Stimulated activated CD8-positive, alpha-beta memory T cell treated with anti-CD3 and anti-CD28 coated beads, Interleukin-7, amount 100 ng/mL, for 48 hours (primary cell): ENCODE measurements around the gene SLC1A2.
A peak's percentile ranks its signal among the peaks of the same experiment; 100 is the strongest.

Experiments
- DNase-seq, 2 donors: peaks; one replicate each; pipeline ENCODE4 v3.0.0-alpha.2; 2020; ENCODE audit warnings: low read depth in 1 of 2; ENCODE audit errors: extremely low read depth in 1 of 2

SLC1A2 gene

GRCh38 chr11:35352077-35352888, 67.1 kb downstream of the SLC1A2 start:
- no peak for DNase-seq

- DNase-seq, result no peak
These were observed 69.5 kb downstream of the SLC1A2 start for GRCh38 chr11:35349897-35350296.

GRCh38 chr11:35348898-35349687, 70.3 kb downstream of the SLC1A2 start:
- DNase-seq, result no peak

GRCh38 chr11:35347921-35348331, 71.4 kb downstream of the SLC1A2 start:
- DNase-seq, result no peak

- DNase-seq, result no peak
These were observed 72.0 kb downstream of the SLC1A2 start for GRCh38 chr11:35347173-35347878.

- DNase-seq, result no peak
These were observed 72.7 kb downstream of the SLC1A2 start for GRCh38 chr11:35346472-35347156.

- DNase-seq, result no peak
These were observed 74.4 kb downstream of the SLC1A2 start for GRCh38 chr11:35344681-35345574.

- peak; percentile 9 to 32 for DNase-seq
These were observed 76.2 kb downstream of the SLC1A2 start for GRCh38 chr11:35343033-35343598.

- no peak for DNase-seq
These were observed 78.6 kb downstream of the SLC1A2 start for GRCh38 chr11:35340715-35341114.

GRCh38 chr11:35340071-35340470, 79.3 kb downstream of the SLC1A2 start:
- DNase-seq, result no peak

- DNase-seq, result no peak
These were observed 80.4 kb downstream of the SLC1A2 start for GRCh38 chr11:35338921-35339320.

GRCh38 chr11:35337914-35338305, 81.4 kb downstream of the SLC1A2 start:
- DNase-seq, result no peak

GRCh38 chr11:35337136-35337913, 82.0 kb downstream of the SLC1A2 start:
- DNase-seq, result peak in 1 of 2 donors; percentile 19

- no peak for DNase-seq
These were observed 82.6 kb downstream of the SLC1A2 start for GRCh38 chr11:35336726-35337125.

- no peak for DNase-seq
These were observed 84.1 kb downstream of the SLC1A2 start for GRCh38 chr11:35335226-35335625.

GRCh38 chr11:35334385-35335090, 84.8 kb downstream of the SLC1A2 start:
- no peak for DNase-seq

- DNase-seq, result no peak
These were observed 86.8 kb downstream of the SLC1A2 start for GRCh38 chr11:35332524-35332923.

- DNase-seq, result no peak
These were observed 88.4 kb downstream of the SLC1A2 start for GRCh38 chr11:35330931-35331330.
